Measurements from ENCODE around the gene AKAIN1.

GRCh38 chr18:5145168-5145825 is 51.8 kb downstream of the AKAIN1 start:
- no peak for TF ChIP-seq GABPA (IDR thresholded peaks at IDR 0.05; ENCODE audit: low read depth)
- no peak for TF ChIP-seq SPI1 (IDR thresholded peaks at IDR 0.05; ENCODE audit: borderline replicate concordance, low read depth)

Measured in HL-60 (cell line).